OCI-LY3 (cell line): Measurements from ENCODE around the gene KIF25.

Experiments used
- CTCF ChIP-seq: fragments of 200-600, 300-600 bp; sonication (generic); IDR thresholded peaks from 2 replicates; pipeline ENCODE4 v1.5.1; 2014; ENCODE audit warnings: antibody characterized with exemption, low read length, low read depth
- EZH2phosphoT487 ChIP-seq: fragments of 200-600 bp; shearing (Covaris generic); IDR thresholded peaks from 2 replicates; pipeline ENCODE4 v1.6.1; 2018; ENCODE audit warnings: antibody characterized with exemption, mixed run types, low read depth

- no peak for TF ChIP-seq CTCF
- no peak for TF ChIP-seq EZH2phosphoT487
These were observed 27.6 kb downstream of the KIF25 start for GRCh38 chr6:168024951-168025510.
